NCI-H748 (cell line): ENCODE measurements around the gene GTPBP3.

Experiments
- DNase-seq: peaks from one replicate; lab custom pipeline; 2025; ENCODE audit not compliant: unreplicated experiment; lab: John Stamatoyannopoulos, UW

GTPBP3 gene

GRCh38 chr19:17380426-17381138, 43.2 kb downstream of the GTPBP3 start:
- no peak for DNase-seq

- DNase-seq = peak; percentile 57
Observed at GRCh38 chr19:17385878-17386611, 48.7 kb downstream of the GTPBP3 start.

GRCh38 chr19:17389288-17389687, 51.9 kb downstream of the GTPBP3 start:
- no peak for DNase-seq

DNA sequence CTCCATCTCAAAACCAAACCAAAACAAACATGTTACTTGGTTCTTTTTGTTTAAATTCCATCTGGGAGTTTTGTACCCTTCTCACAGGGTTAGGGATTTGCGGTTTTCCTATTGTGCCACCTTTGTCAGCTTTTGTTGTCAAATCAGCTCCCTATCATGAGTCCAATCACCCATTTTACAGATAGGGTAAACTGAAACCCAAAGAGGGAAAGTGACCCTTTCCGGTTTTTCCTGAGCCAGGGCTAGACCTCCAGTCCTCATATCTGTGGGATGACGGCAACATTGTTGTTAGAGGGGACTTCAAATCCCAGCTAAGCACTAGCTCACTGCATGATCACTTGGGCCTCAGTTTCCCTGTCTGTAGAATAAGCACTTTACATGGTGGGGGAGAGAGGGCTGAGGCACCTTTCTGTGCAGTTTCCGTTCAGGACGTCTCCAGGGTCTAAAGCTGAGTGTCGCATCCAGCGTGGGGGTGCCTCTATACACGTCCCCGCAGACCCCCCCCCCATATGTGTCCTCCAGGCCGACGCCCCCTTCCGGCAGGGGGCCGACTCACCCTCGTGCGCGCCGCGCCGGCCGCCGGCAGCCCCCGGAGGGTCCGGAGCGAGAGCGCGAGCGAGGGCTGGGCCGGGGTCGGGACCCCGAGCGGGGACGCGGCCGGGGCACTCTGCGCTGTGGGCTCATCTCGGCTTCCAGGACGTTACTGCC, 52.8 kb downstream of the GTPBP3 start:
- DNase-seq = no peak

- DNase-seq = peak; percentile 92
Observed at GRCh38 chr19:17390665-17391370, 53.5 kb downstream of the GTPBP3 start.

GRCh38 chr19:17391371-17392151, 54.2 kb downstream of the GTPBP3 start:
- no peak for DNase-seq
